HT-29 (cell line): ENCODE data around the gene NHLRC2. TPM values are rescaled to one million over a fixed set of nuclear protein-coding genes. Genes with fewer than 3 reads are reported as not detected.

Experiments
- DNase-seq: peaks from one replicate; pipeline ENCODE4 v3.0.0-alpha.2; 2015; ENCODE audit warnings: low spot score
- total RNA-seq: library from RNA; depleted of rRNA; stranded (reverse); fragments of >200 nt; shearing (Covaris generic); gene quantifications from 2 replicates; pipeline ENCODE4 v1.2.3, GENCODE V29; 2014

The NHLRC2 gene
- total RNA-seq, 1 experiment from 2014 or later = 29.1 TPM

- no peak for DNase-seq
These were observed 52.7 kb downstream of the NHLRC2 start for GRCh38 chr10:113907166-113907565.

- DNase-seq = no peak
These were observed 53.8 kb downstream of the NHLRC2 start for GRCh38 chr10:113908236-113908635.

GRCh38 chr10:113911113-113911512 lies 56.7 kb downstream of the NHLRC2 start:
- DNase-seq = no peak

- no peak for DNase-seq
These were observed 57.4 kb downstream of the NHLRC2 start for GRCh38 chr10:113911839-113912238.

- no peak for DNase-seq
These were observed 58.1 kb downstream of the NHLRC2 start for GRCh38 chr10:113912582-113912981.

GRCh38 chr10:113914956-113915355 lies 60.5 kb downstream of the NHLRC2 start:
- no peak for DNase-seq

- DNase-seq = no peak
These were observed 61.1 kb downstream of the NHLRC2 start for GRCh38 chr10:113915540-113915939.

- no peak for DNase-seq
These were observed 61.6 kb downstream of the NHLRC2 start for GRCh38 chr10:113916053-113916452.

GRCh38 chr10:113917636-113918035 lies 63.2 kb downstream of the NHLRC2 start:
- no peak for DNase-seq

GRCh38 chr10:113920114-113920513 lies 65.7 kb downstream of the NHLRC2 start:
- DNase-seq = no peak

- no peak for DNase-seq
These were observed 66.4 kb downstream of the NHLRC2 start for GRCh38 chr10:113920875-113921274.

- DNase-seq = no peak
These were observed 67.3 kb downstream of the NHLRC2 start for GRCh38 chr10:113921561-113922370.

GRCh38 chr10:113922787-113923570 lies 68.5 kb downstream of the NHLRC2 start:
- no peak for DNase-seq

GRCh38 chr10:113924186-113924585 lies 69.7 kb downstream of the NHLRC2 start:
- DNase-seq = no peak

GRCh38 chr10:113924664-113925063 lies 70.2 kb downstream of the NHLRC2 start:
- DNase-seq = no peak

- no peak for DNase-seq
These were observed 73.0 kb downstream of the NHLRC2 start for GRCh38 chr10:113927440-113927839.

- no peak for DNase-seq
These were observed 74.4 kb downstream of the NHLRC2 start for GRCh38 chr10:113928830-113929229.

GRCh38 chr10:113929522-113929921 lies 75.1 kb downstream of the NHLRC2 start:
- DNase-seq = no peak

- no peak for DNase-seq
These were observed 76.1 kb downstream of the NHLRC2 start for GRCh38 chr10:113930482-113931057.

- DNase-seq = no peak
These were observed 78.4 kb downstream of the NHLRC2 start for GRCh38 chr10:113932854-113933253.

- DNase-seq = no peak
These were observed 79.6 kb downstream of the NHLRC2 start for GRCh38 chr10:113933894-113934532.

- no peak for DNase-seq
These were observed 82.8 kb downstream of the NHLRC2 start for GRCh38 chr10:113937258-113937657.
